ENCODE results near the gene KCND2.

The KCND2 gene

GRCh38 chr7:120311028-120311788 lies 38.2 kb downstream of the KCND2 start:
- no peak for DNase-seq

GRCh38 chr7:120320218-120320961 lies 47.4 kb downstream of the KCND2 start:
- no peak for DNase-seq

- no peak for DNase-seq
Observed at GRCh38 chr7:120327054-120327453, 54.1 kb downstream of the KCND2 start.

- no peak for DNase-seq
Observed at GRCh38 chr7:120332433-120332832, 59.5 kb downstream of the KCND2 start.

- no peak for DNase-seq
Observed at GRCh38 chr7:120334475-120334874, 61.5 kb downstream of the KCND2 start.

- no peak for DNase-seq
Observed at GRCh38 chr7:120337308-120337907, 64.4 kb downstream of the KCND2 start.

- no peak for DNase-seq
Observed at GRCh38 chr7:120344276-120344675, 71.3 kb downstream of the KCND2 start.

- DNase-seq = no peak
Observed at GRCh38 chr7:120353171-120353570, 80.2 kb downstream of the KCND2 start.

GRCh38 chr7:120360918-120361317 lies 87.9 kb downstream of the KCND2 start:
- no peak for DNase-seq

GRCh38 chr7:120363414-120363813 lies 90.4 kb downstream of the KCND2 start:
- no peak for DNase-seq

- no peak for DNase-seq
Observed at GRCh38 chr7:120370954-120371353, 98.0 kb downstream of the KCND2 start.

- no peak for DNase-seq
Observed at GRCh38 chr7:120373174-120373573, 100.2 kb downstream of the KCND2 start.

GRCh38 chr7:120394595-120394994 lies 121.6 kb downstream of the KCND2 start:
- no peak for DNase-seq

GRCh38 chr7:120395526-120396019 lies 122.6 kb downstream of the KCND2 start:
- no peak for DNase-seq

- no peak for DNase-seq
Observed at GRCh38 chr7:120398284-120399000, 125.5 kb downstream of the KCND2 start.

- no peak for DNase-seq
Observed at GRCh38 chr7:120400806-120401455, 128.0 kb downstream of the KCND2 start.

GRCh38 chr7:120402079-120402767 lies 129.2 kb downstream of the KCND2 start:
- DNase-seq = no peak

GRCh38 chr7:120402801-120403200 lies 129.8 kb downstream of the KCND2 start:
- DNase-seq = no peak

GRCh38 chr7:120404042-120404441 lies 131.1 kb downstream of the KCND2 start:
- DNase-seq = no peak

GRCh38 chr7:120405652-120406051 lies 132.7 kb downstream of the KCND2 start:
- no peak for DNase-seq

- DNase-seq = no peak
Observed at GRCh38 chr7:120407010-120407409, 134.0 kb downstream of the KCND2 start.
